ENCODE data around the gene CNDP1. TPM values are rescaled to one million over a fixed set of nuclear protein-coding genes. Genes with fewer than 3 reads are reported as not detected.

Gene CNDP1
- total RNA-seq, 2 experiments from 2014 or later, result 0.25 to 0.39 TPM

DNA sequence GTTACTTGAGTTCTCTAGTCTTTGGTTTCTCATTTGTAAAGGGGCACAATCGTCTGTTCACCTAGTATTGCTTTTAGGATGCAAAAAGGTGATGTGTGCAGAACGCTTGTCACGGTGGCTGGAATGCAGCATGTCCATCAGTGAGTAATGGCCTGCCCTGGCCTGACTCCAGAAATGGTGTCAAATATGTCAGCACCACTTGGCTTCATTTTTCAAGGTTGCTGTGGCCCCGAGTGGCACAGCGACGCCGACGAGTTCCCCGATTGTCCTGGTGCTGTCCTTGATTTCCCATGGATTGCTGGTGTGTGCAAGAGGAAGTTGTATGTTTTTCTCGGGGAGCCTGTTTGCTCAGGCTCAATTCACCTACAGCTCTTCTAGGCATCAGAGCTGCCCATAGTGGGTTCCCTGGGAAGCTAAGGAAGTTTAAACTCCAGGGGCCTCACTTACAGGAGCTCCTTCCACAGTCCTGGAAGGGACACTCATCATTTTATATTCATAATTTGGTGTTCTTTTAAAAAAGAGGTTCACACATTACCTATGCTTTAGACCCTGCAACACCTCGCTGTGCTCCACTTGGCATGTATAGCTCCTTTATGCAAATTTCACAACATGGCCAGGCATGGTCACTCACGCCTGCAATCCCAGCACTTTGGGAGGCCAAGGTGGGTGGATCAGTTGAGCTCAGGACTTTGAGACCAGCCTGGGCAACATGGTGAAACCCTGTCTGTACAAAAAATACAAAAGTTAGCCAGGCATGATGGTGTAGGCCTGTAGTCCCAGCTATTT is 37.8 kb downstream of the CNDP1 start:
- Histone ChIP-seq H3K4me3 (ENCODE audit: low read length) (no peak overlapping the region), H3K4me1 (ENCODE audit: insufficient read depth, low read length) (no peaks in the 10 kb centered on the region), H3K36me3 (ENCODE audit: insufficient read depth, low read length) (no peaks in the 10 kb centered on the region), H3K27me3 (ENCODE audit: control insufficient read depth in 1 of 2, insufficient read depth in 2 of 2, low read length in 2 of 2) (peaks cover 4 to 6% of the 10 kb centered on the region in 2 experiments), H3K9me3 (ENCODE audit: control insufficient read depth in 1 of 2, insufficient read depth in 1 of 2, low read length in 2 of 2) (peaks cover 0 to 5% of the 10 kb centered on the region in 2 experiments), H3K27ac (ENCODE audit: low read depth in 1 of 2, low read length in 2 of 2) (no peak overlapping the region)
- peaks cover 25% of the 10 kb centered on the region for H3K27me3 Mint-ChIP-seq
- no peaks in the 10 kb centered on the region for H3K36me3 Mint-ChIP-seq (ENCODE audit: low read depth)
- H3K4me3 Mint-ChIP-seq, result no peak overlapping the region
- ATAC-seq (ENCODE audit: poor library complexity) (no peak), DNase-seq (no peak)
- ChIA-PET CTCF (no interaction called here), POLR2A (interaction anchor here (0.7 kb wide), 1 partner anchor 266 kb away, joined by 3 read pairs; no protein-coding TSS in a partner anchor)
- intact Hi-C loops (cut with DNase I, micrococcal nuclease), result loop anchor here in 1 of 2 experiments (5.0 kb wide), 1 partner anchor 45 kb away; no protein-coding TSS in a partner anchor
- H3K4me1 Mint-ChIP-seq (ENCODE audit: low read depth), result no peaks in the 10 kb centered on the region
- TF ChIP-seq, protein P1, sequence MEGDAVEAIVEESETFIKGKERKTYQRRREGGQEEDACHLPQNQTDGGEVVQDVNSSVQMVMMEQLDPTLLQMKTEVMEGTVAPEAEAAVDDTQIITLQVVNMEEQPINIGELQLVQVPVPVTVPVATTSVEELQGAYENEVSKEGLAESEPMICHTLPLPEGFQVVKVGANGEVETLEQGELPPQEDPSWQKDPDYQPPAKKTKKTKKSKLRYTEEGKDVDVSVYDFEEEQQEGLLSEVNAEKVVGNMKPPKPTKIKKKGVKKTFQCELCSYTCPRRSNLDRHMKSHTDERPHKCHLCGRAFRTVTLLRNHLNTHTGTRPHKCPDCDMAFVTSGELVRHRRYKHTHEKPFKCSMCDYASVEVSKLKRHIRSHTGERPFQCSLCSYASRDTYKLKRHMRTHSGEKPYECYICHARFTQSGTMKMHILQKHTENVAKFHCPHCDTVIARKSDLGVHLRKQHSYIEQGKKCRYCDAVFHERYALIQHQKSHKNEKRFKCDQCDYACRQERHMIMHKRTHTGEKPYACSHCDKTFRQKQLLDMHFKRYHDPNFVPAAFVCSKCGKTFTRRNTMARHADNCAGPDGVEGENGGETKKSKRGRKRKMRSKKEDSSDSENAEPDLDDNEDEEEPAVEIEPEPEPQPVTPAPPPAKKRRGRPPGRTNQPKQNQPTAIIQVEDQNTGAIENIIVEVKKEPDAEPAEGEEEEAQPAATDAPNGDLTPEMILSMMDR (IDR thresholded peaks at IDR 0.05), result no peak
- no peaks in the 10 kb centered on the region for H3K9me3 Mint-ChIP-seq
- H3K27ac Mint-ChIP-seq, result no peak overlapping the region

GRCh38 chr18:74573053-74573452 is 38.8 kb downstream of the CNDP1 start:
- intact Hi-C loops (cut with DNase I, micrococcal nuclease), result loop anchor here in 1 of 2 experiments (5.0 kb wide), 1 partner anchor 46 kb away; no protein-coding TSS in a partner anchor
- TF ChIP-seq, protein P1 (IDR thresholded peaks at IDR 0.05), result no peak

GRCh38 chr18:74574916-74575315 is 40.6 kb downstream of the CNDP1 start:
- Histone ChIP-seq H3K4me3 (ENCODE audit: low read length) (no peak overlapping the region), H3K27ac (ENCODE audit: low read depth in 1 of 2, low read length in 2 of 2) (no peak overlapping the region), H3K9me3 (ENCODE audit: control insufficient read depth in 1 of 2, insufficient read depth in 1 of 2, low read length in 2 of 2) (no peaks in the 10 kb centered on the region), H3K27me3 (ENCODE audit: control insufficient read depth in 1 of 2, insufficient read depth in 2 of 2, low read length in 2 of 2) (no peaks in the 10 kb centered on the region), H3K36me3 (ENCODE audit: insufficient read depth, low read length) (no peaks in the 10 kb centered on the region), H3K4me1 (ENCODE audit: insufficient read depth, low read length) (no peaks in the 10 kb centered on the region)
- no peak for DNase-seq
- no peaks in the 10 kb centered on the region for H3K4me1 Mint-ChIP-seq (ENCODE audit: low read depth)
- CTCF ChIA-PET, result no interaction called here
- H3K27ac Mint-ChIP-seq, result no peak overlapping the region
- H3K9me3 Mint-ChIP-seq, result no peaks in the 10 kb centered on the region
- intact Hi-C loops (cut with DNase I, micrococcal nuclease), result loop anchor here in 1 of 2 experiments (5.0 kb wide), 1 partner anchor 48 kb away; no protein-coding TSS in a partner anchor
- POLR2A ChIA-PET, result no interaction called here
- H3K27me3 Mint-ChIP-seq, result peaks cover 21% of the 10 kb centered on the region
- no peaks in the 10 kb centered on the region for H3K36me3 Mint-ChIP-seq (ENCODE audit: low read depth)
- TF ChIP-seq, protein P1 (IDR thresholded peaks at IDR 0.05), result no peak
- H3K4me3 Mint-ChIP-seq, result no peak overlapping the region
- ATAC-seq (ENCODE audit: poor library complexity), result no peak

More at GRCh38 chr18:74573053-74573452, 38.8 kb downstream of the CNDP1 start:
- H3K27ac ChIP-seq (ENCODE audit: low read depth in 1 of 2, low read length in 2 of 2), result no peak overlapping the region
- H3K27me3 Mint-ChIP-seq, result peaks cover 22% of the 10 kb centered on the region
- H3K4me3 ChIP-seq (ENCODE audit: low read length), result no peak overlapping the region
- H3K36me3 Mint-ChIP-seq (ENCODE audit: low read depth), result no peaks in the 10 kb centered on the region
- POLR2A ChIA-PET, result no interaction called here
- DNase-seq, result no peak
- H3K9me3 Mint-ChIP-seq, result no peaks in the 10 kb centered on the region
- H3K27ac Mint-ChIP-seq, result no peak overlapping the region
- no peaks in the 10 kb centered on the region for H3K9me3 ChIP-seq (ENCODE audit: control insufficient read depth in 1 of 2, insufficient read depth in 1 of 2, low read length in 2 of 2)
- no peak overlapping the region for H3K4me3 Mint-ChIP-seq
- no peaks in the 10 kb centered on the region for H3K4me1 ChIP-seq (ENCODE audit: insufficient read depth, low read length)
- no peaks in the 10 kb centered on the region for H3K4me1 Mint-ChIP-seq (ENCODE audit: low read depth)
- CTCF ChIA-PET, result no interaction called here
- no peaks in the 10 kb centered on the region for H3K36me3 ChIP-seq (ENCODE audit: insufficient read depth, low read length)
- ATAC-seq (ENCODE audit: poor library complexity), result no peak
- H3K27me3 ChIP-seq (ENCODE audit: control insufficient read depth in 1 of 2, insufficient read depth in 2 of 2, low read length in 2 of 2), result peaks cover 3 to 6% of the 10 kb centered on the region in 2 experiments
